HG03159 (cell line): ENCODE measurements around the gene FBXL20.
"Not testable (repeated sequence)": the region's sequence is repeated elsewhere in the genome, so short reads cannot be mapped to it uniquely, and the experiment has no call there.

Source experiments
- ATAC-seq: cut with Tn5 transposase; IDR thresholded peaks from one replicate; pipeline ENCODE4 v1.9.1; 2021; ENCODE audit warnings: mild to moderate bottlenecking, moderate library complexity; ENCODE audit not compliant: unreplicated experiment

The FBXL20 gene

GRCh38 chr17:39261286-39261685, 140.1 kb downstream of the FBXL20 start:
- ATAC-seq, result no peak

GRCh38 chr17:39252788-39253460, 148.5 kb downstream of the FBXL20 start:
- ATAC-seq, result no peak

- no peak for ATAC-seq
Observed at GRCh38 chr17:39251997-39252396, 149.4 kb downstream of the FBXL20 start.

GRCh38 chr17:39250076-39250475, 151.3 kb downstream of the FBXL20 start:
- not testable (repeated sequence) for ATAC-seq

GRCh38 chr17:39246274-39246673, 155.2 kb downstream of the FBXL20 start:
- no peak for ATAC-seq

- no peak for ATAC-seq
Observed at GRCh38 chr17:39244600-39245570, 156.5 kb downstream of the FBXL20 start.

GRCh38 chr17:39244016-39244599, 157.3 kb downstream of the FBXL20 start:
- no peak for ATAC-seq

- ATAC-seq, result no peak
Observed at GRCh38 chr17:39243155-39243554, 158.3 kb downstream of the FBXL20 start.

- ATAC-seq, result no peak
Observed at GRCh38 chr17:39240631-39241030, 160.8 kb downstream of the FBXL20 start.

GRCh38 chr17:39239640-39240314, 161.6 kb downstream of the FBXL20 start:
- ATAC-seq, result no peak

- no peak for ATAC-seq
Observed at GRCh38 chr17:39238311-39238972, 163.0 kb downstream of the FBXL20 start.

GRCh38 chr17:39237586-39237985, 163.8 kb downstream of the FBXL20 start:
- ATAC-seq, result no peak

GRCh38 chr17:39236981-39237441, 164.4 kb downstream of the FBXL20 start:
- no peak for ATAC-seq

GRCh38 chr17:39236450-39236927, 164.9 kb downstream of the FBXL20 start:
- ATAC-seq, result no peak

GRCh38 chr17:39235555-39236449, 165.6 kb downstream of the FBXL20 start:
- ATAC-seq, result no peak

GRCh38 chr17:39231591-39232551, 169.6 kb downstream of the FBXL20 start:
- no peak for ATAC-seq

GRCh38 chr17:39231091-39231561, 170.3 kb downstream of the FBXL20 start:
- ATAC-seq, result no peak

- no peak for ATAC-seq
Observed at GRCh38 chr17:39230361-39230760, 171.1 kb downstream of the FBXL20 start.
